HEK293T (cell line): ENCODE data around the gene MYCBP2.

Experiments
- ARNT ChIP-seq: fragments of 450-650 bp; IDR thresholded peaks from 2 replicates; pipeline ENCODE4 v1.6.1; 2017; ENCODE audit warnings: mild to moderate bottlenecking
- BHLHE40 ChIP-seq: fragments of 450-650 bp; IDR thresholded peaks from 2 replicates; pipeline ENCODE4 v1.6.1; 2016; ENCODE audit warnings: mild to moderate bottlenecking, moderate library complexity, borderline replicate concordance
- CTBP1 ChIP-seq: fragments of 450-650 bp; IDR thresholded peaks from 2 replicates; pipeline ENCODE4 v1.6.1; 2016; ENCODE audit warnings: borderline replicate concordance
- FOXK2 ChIP-seq: fragments of 450-650 bp; IDR thresholded peaks from 2 replicates; pipeline ENCODE4 v1.6.1; 2016; ENCODE audit warnings: mild to moderate bottlenecking
- FOXM1 ChIP-seq: fragments of 450-650 bp; IDR thresholded peaks from 2 replicates; pipeline ENCODE4 v1.6.1; 2017; ENCODE audit warnings: mild to moderate bottlenecking, borderline replicate concordance
- HDGF ChIP-seq: fragments of 450-650 bp; IDR thresholded peaks from 2 replicates; pipeline ENCODE4 v1.6.1; 2017; ENCODE audit warnings: antibody characterized with exemption, borderline replicate concordance
- LEF1 ChIP-seq: fragments of 450-650 bp; IDR thresholded peaks from 2 replicates; pipeline ENCODE4 v1.6.1; 2017; ENCODE audit warnings: mild to moderate bottlenecking, borderline replicate concordance
- SP1 ChIP-seq: fragments of 450-650 bp; IDR thresholded peaks from 2 replicates; pipeline ENCODE4 v1.6.1; 2017
- SUZ12 ChIP-seq: fragments of 450-650 bp; IDR thresholded peaks from 2 replicates; pipeline ENCODE4 v1.6.1; 2016; ENCODE audit warnings: mild to moderate bottlenecking
- TARDBP ChIP-seq: fragments of 450-650 bp; IDR thresholded peaks from 2 replicates; pipeline ENCODE4 v1.6.1; 2016
- ZNF384 ChIP-seq: fragments of 450-650 bp; IDR thresholded peaks from 2 replicates; pipeline ENCODE4 v1.6.1; 2016

DNA sequence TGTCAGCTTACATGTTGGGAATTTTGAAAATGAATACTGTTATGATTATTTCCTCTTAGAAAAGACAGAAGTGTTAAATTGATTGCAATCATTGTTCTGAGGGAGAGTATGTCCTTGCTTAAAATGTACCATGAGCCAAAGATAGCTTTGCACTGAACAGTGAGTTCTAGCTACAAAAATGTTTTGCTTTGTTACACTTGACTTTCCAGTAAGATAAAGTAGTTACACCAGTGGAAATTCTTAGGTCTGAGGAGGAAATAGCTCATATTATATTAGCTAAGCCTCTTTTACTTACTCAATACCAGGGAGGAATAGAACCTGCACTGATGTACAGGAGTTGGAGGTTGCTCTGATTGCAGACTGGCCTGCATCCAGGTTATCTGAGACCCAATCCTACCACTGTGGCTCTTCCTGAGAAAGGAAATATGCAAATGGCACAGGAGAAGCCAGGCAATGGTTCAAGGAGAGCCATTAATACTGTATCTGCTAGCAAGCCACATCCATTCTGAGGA, 246.9 kb downstream of the MYCBP2 start:
- no peak for TF ChIP-seq TARDBP
- no peak for TF ChIP-seq CTBP1
- no peak for TF ChIP-seq SP1
- TF ChIP-seq SUZ12 = no peak
- TF ChIP-seq FOXK2 = no peak
- no peak for TF ChIP-seq ZNF384
- no peak for TF ChIP-seq FOXM1
- TF ChIP-seq LEF1 = no peak
- TF ChIP-seq BHLHE40 = no peak
- TF ChIP-seq ARNT = no peak
- no peak for TF ChIP-seq HDGF
